AG09309 (cell line): ENCODE results near the gene KCTD14.

Experiments used
- DNase-seq: peaks from one replicate; pipeline ENCODE4 v3.0.0-alpha.2; 2010; ENCODE audit warnings: low read depth
- H3K4me3 ChIP-seq: 2 replicates; pipeline ENCODE4 v1.5.1; 2011; ENCODE audit warnings: mild to moderate bottlenecking, low read depth, low read length, moderate library complexity; ENCODE audit not compliant: control insufficient read depth
- CTCF ChIP-seq: IDR thresholded peaks from 2 replicates; pipeline ENCODE4 v1.5.1; 2011; ENCODE audit warnings: mild to moderate bottlenecking, low read depth, low read length, inconsistent platforms; ENCODE audit not compliant: insufficient read depth, control insufficient read depth; ENCODE audit errors: missing control alignments

KCTD14 gene

GRCh38 chr11:78066471-78066870 lies 43.4 kb upstream of the KCTD14 start:
- no peak overlapping the region for H3K4me3 ChIP-seq
- no peak for DNase-seq
- no peak for TF ChIP-seq CTCF

GRCh38 chr11:78065203-78065602 lies 42.1 kb upstream of the KCTD14 start:
- no peak for TF ChIP-seq CTCF
- no peak for DNase-seq
- no peak overlapping the region for H3K4me3 ChIP-seq

DNA sequence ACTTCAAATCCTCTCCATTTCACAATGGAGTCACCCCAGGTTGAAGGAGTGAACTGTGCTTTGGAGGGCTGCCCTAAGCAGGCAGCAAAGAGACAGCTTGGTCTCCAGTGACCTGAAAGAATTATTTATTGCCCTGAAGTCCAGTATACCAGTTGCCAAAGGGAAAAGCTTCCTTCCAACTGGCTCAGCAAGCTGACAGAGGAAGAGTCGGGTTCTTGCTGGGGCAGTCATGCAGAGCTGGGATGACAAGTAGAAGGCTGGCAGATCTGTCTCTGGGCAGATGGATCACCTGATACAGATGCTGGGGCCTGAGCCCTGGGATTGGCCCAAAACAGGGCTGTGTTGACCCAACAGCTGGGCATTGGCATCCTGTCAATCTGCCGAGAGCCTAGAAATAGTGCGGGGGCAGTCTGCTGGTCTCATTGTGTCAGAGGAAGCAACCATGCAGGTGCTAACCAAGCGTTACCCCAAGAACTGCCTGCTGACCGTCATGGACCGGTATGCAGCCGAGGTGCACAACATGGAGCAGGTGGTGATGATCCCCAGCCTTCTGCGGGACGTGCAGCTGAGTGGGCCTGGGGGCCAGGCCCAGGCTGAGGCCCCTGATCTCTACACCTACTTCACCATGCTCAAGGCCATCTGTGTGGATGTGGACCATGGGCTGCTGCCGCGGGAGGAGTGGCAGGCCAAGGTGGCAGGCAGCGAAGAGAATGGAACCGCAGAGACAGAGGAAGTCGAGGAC lies 40.5 kb upstream of the KCTD14 start, which contains the start of gene THRSP:
Gene THRSP (plus strand): TSS at position 422 of the 742 bp plus-strand sequence. CDS start 21 bp downstream, at position 443.
- DNase-seq, result no peak
- no peak within 1 kb of the TSS for H3K4me3 ChIP-seq
- TF ChIP-seq CTCF, result no peak

DNA sequence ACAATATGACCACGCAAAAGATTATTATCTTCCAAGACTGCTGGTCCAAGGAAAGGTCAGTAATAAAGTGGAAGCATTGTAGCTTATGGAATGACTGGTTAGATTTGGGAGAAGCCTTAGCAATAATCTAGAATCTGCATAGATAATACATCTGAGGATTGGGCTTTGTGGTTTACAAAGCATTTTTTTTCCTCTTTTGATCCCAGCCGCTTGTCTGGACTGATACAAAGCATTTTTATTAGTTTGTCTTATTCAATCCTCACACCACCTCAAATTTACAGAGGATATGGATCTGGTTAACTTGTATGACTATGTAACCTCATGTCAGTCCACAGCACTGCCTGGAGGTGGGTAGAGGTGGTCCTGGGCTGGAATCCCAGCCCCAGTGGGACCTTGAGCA lies 39.6 kb upstream of the KCTD14 start:
- no peak for TF ChIP-seq CTCF
- no peak for DNase-seq
- no peak overlapping the region for H3K4me3 ChIP-seq

DNA sequence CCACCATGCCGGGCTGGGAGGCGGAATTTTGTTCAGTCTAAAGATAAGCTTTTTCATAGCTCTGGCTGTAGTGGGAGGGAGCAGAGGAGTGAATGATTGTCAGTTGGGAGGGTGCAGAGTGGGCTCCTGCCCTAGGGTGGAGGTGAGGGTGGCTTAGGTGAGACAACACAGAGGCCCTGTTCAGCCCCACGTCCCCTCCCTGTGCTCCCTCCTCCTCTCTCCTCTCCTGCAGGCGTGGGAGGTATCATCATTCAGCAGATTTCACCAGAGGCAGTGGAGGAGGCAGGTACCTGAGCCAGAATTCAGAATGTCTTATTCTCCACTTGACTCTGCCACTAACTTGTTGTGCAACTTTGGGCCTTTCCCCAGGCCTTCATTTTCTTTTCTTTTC lies 38.8 kb upstream of the KCTD14 start:
- DNase-seq, result no peak
- TF ChIP-seq CTCF, result no peak
- no peak overlapping the region for H3K4me3 ChIP-seq

GRCh38 chr11:78061088-78061920 lies 38.2 kb upstream of the KCTD14 start:
- H3K4me3 ChIP-seq, result no peak overlapping the region
- no peak for DNase-seq
- no peak for TF ChIP-seq CTCF
